SK-MEL-5 (cell line): ENCODE measurements around the gene PEX16. TPM values are rescaled to one million over a fixed set of nuclear protein-coding genes. Genes with fewer than 3 reads are reported as not detected.
"Not testable (repeated sequence)": the region's sequence is repeated elsewhere in the genome, so short reads cannot be mapped to it uniquely, and the experiment has no call there.

Experiments used
- DNase-seq: peaks from one replicate; pipeline ENCODE4 v3.0.0-alpha.2; 2016; ENCODE audit warnings: low read depth, low spot score
- in situ Hi-C: cut with HindIII; loops from 2 replicates; pipeline ENCODE4 v1.10.0; 2016; ENCODE audit warnings: low sequenced_read_pairs, high pct_unique_total_duplicates, low pct_unique_long_range_greater_than_20kb
- total RNA-seq: library from RNA; depleted of rRNA; stranded (reverse); fragments of >200 nt; shearing (Covaris generic); gene quantifications from 2 replicates; pipeline ENCODE4 v1.2.3, GENCODE V29; 2014

Gene PEX16
- total RNA-seq, 1 experiment from 2014 or later: 26.0 TPM

DNA sequence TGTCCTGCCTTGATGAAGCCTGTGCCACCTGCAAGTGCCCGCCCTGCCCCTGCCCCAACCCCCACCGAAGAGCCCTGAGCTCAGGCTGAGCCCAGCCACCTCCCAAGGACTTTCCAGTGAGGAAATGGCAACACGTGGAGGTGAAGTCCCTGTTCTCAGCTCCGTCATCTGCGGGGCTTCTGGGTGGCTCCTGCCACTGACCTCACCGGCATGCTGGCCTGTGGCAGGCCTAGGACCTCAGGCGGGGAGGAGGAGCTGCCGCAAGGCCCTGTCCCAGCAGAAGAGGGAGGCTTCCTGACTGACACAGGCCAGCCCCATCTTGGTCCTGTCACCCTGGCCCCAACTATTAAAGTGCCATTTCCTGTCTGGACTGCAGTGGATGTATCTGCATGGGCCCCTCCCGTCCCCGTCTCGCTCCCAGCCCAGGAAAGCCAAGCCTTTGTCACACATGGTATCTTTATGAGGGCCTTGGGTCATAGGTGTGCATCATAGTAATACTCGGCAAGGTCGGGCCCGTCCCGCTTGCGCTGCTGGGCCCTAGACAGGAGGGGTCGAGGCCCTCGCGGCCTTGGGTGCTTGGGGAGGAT is 11.5 kb downstream of the PEX16 start:
- in situ Hi-C loops: no loop called here
- DNase-seq: no peak

DNA sequence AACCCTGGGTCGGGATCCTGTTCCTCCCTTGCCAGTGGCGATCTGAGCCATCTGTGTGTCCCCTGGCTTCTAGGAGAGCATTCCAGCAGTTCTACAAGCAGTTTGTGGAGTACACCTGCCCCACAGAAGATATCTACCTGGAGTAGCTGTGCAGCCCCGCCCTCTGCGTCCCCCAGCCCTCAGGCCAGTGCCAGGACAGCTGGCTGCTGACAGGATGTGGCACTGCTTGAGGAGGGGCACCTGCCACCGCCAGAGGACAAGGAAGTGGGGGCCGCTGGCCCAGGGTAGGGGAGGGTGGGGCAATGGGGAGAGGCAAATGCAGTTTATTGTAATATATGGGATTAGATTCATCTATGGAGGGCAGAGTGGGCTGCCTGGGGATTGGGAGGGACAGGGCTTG is 12.1 kb downstream of the PEX16 start:
- DNase-seq, in situ Hi-C loops: not testable (repeated sequence)

DNA sequence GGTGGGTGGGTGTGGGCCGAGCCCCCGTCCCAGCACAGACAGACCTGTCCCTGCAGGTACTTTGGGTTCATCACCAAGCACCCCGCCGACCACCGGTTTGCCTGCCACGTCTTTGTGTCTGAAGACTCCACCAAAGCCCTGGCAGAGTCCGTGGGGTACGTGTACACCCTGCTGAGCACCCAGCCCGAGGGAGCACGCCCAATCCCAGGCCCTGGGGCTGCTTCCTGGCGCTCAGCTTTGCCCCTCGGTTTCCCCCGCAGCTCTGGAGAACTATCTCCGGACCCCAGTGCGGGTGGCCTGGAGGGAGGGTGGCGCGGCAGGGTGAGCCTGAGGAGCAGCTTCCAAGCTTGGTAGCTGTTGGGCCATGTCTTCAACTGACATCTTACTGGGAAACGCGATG is 12.6 kb downstream of the PEX16 start:
- DNase-seq: no peak
- in situ Hi-C loops: no loop called here

DNA sequence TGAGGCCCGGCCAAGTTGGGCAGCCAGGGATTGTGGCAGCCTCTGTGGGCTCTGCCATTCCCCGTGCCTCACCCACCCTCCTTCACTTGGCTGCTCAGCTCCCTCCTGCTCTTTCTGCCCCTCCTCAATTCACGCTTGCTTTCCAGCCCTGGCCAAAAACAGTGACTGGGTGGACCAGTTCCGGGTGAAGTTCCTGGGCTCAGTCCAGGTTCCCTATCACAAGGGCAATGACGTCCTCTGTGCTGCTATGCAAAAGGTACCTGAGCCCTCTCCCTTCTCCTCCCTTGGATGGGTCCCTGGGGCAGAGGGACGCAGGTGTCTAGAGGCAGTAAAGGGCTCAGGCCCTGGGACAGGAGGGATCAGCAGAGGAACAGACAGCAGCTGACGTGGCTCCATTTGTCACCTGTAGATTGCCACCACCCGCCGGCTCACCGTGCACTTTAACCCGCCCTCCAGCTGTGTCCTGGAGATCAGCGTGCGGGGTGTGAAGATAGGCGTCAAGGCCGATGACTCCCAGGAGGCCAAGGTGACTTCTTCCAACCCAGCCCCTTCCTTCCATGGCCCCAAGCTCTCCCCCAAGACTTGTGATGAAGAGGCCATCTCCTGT is 13.3 kb downstream of the PEX16 start:
- no peak for DNase-seq
- in situ Hi-C loops: no loop called here

DNA sequence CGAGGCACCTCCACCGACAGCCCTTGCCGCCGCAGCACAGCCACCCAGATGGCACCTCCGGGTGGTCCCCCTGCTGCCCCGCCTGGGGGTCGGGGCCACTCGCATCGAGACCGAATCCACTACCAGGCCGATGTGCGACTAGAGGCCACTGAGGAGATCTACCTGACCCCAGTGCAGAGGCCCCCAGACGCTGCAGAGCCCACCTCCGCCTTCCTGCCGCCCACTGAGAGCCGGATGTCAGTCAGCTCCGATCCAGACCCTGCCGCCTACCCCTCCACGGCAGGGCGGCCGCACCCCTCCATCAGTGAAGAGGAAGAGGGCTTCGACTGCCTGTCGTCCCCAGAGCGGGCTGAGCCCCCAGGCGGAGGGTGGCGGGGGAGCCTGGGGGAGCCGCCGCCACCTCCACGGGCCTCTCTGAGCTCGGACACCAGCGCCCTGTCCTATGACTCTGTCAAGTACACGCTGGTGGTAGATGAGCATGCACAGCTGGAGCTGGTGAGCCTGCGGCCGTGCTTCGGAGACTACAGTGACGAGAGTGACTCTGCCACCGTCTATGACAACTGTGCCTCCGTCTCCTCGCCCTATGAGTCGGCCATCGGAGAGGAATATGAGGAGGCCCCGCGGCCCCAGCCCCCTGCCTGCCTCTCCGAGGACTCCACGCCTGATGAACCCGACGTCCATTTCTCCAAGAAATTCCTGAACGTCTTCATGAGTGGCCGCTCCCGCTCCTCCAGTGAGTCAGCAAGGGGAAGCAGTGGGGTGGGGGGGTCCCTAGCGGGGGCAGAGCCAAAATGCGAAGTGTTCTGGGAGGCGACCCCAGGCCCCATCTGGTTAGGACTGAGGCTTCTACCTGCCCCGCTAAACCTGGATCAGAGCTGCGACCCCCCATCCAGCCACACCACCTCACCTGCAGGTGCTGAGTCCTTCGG is 15.0 kb downstream of the PEX16 start:
- in situ Hi-C loops: no loop called here

DNA sequence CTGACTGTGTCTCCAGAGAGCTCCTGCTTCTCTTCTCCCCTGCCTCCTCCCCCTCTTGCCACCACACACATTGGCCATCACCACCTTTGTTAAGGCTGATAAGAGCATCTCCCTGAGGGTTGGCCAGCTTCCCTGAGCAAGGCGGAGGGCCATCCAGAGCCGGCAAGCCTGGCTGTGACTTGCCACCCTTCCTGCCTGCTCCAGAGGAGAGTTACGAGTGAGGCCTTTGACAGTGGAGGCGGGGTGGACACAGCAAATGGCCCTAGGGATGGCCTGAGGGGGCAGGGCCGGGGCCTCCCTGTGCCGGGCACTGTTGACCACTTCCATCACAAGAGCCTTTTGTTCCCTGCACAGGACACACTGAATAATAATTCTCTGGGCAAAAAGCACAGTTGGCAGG is 16.1 kb downstream of the PEX16 start:
- no peak for DNase-seq
- in situ Hi-C loops: no loop called here

More for the DNA sequence above, 15.0 kb downstream of the PEX16 start:
- no peak for DNase-seq

DNA sequence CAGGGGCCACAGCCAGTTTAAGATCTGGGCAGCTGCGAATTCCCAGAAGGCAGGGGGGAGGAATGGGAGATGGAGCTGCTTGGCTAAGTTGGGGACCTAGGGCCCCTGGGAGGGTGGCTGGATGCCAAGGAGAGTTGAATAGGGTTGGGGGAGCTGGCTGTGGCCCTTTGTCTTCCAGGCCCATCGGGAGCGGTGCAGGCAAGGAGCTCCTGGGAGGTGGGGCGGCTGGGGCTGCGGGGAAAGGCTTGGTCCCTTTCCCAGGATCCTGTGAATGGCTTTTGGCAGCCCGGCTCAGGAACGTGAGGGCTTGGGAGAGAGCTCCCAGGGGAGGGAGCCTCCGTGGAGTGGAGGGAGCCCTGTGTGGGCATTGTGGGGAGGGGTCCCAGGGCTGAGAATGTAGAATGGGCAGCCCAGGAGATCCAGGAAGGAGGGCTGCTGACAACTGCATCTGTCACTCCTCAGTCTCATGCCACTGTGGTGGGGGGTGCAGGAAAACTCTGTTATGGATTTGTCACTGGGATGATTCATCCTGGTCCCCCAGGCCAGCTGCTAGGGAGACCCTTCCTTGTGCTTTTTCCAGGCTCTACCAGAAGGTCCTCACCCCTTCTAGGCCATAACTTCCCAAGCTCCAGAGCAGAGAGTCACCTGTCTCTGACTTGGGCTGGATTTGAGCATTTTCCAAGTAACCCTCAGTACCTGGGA is 16.6 kb downstream of the PEX16 start:
- no peak for DNase-seq
- in situ Hi-C loops: no loop called here

DNA sequence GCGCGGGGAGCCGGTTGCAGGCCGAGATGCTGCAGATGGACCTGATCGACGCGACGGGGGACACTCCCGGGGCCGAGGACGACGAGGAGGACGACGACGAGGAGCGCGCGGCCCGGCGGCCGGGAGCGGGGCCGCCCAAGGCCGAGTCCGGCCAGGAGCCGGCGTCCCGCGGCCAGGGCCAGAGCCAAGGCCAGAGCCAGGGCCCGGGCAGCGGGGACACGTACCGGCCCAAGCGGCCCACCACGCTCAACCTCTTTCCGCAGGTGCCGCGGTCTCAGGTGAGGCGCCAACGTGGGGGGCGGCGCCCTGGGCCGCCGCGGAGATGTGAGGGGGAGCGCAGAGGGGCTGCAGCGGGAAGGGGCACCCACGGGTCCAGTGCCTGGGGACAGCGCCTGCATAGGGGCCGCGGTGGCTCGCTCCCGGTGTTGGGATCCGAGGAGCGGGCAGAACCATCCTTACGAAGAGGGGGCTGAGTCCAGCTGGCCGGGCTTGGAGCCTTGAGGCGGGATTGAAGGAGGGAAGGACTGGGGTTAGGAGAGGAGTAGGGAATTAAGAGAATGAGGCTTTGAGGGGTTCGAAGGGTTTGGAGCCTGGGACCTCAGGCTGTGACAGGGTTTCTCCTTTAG is 17.4 kb downstream of the PEX16 start:
- DNase-seq, in situ Hi-C loops: not testable (repeated sequence)

DNA sequence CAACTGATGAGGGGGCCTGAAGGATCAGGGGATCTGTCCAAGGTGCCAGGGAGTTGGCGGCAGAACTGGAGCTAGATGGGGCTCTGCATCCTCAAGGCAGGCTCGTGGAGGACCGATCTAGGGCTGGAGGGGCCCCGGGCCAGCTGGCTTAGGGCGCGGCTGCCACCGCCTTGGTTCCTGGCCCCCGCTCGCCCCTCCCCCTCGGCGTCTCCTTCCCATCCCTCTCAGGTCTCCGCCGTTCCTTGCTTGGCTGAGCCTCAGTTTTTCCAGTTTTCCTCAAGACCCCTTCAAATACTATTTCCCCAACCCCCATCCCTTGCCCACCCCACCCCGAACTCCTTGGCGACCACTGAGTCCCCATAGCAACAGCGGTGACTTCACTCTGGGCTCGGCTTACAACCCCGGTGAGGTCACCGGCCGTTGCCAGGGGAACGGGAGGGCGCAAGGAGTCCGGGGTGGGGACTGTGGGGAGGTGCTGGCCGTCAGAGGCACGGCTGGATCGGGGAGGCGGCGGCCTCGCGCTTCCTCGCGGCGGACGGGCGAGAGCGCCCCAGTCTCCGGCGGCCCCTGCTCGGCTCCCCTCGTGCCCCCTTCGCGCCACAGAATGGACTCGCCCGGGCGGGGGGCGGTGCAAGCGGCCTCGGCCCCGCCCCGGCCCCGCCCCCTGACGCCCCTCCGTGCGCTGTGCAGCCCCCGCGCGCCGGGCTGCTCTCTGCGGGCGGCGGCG is 18.1 kb downstream of the PEX16 start:
- peak; percentile 67 for DNase-seq
- in situ Hi-C loops: no loop called here

DNA sequence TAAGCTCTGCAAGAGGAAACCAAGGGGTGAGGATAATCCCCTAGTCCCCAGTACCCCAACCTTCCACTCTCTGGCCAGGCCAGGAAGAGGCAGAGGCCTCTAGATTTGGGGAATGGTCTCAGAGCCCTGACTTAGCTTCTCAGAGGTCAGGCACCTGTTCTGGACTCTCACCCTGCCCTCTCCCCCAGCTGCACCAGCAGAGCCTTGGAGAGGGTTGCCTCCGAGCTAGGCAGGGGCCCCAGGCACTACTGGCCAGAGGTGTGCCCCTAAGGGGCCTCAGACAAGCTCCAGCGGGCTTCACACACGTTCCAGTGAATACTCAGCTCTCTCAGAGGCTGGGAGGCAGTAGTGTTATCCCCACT is 18.6 kb downstream of the PEX16 start:
- in situ Hi-C loops: no loop called here

DNA sequence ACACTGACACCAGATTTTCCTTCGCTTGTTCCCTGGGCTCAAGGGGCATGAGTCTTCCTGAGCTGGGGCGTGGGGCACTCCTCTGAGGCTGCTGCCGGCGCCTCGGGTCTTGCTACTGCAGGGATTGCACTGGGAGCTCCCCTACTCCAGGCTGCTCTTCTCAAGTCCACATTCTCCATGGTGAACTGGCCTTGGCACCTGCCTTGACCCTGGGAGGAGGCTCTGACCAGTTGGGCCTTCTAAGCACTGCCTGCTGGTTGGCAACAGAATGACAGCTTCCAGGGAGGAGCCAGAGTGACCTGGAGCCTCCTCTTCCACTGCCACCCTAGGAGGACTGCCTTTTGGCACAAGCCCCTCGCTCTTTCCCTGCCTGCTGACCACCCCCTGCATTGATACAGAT is 20.1 kb downstream of the PEX16 start:
- in situ Hi-C loops: no loop called here
- no peak for DNase-seq

More for the DNA sequence above, 18.6 kb downstream of the PEX16 start:
- DNase-seq: no peak

DNA sequence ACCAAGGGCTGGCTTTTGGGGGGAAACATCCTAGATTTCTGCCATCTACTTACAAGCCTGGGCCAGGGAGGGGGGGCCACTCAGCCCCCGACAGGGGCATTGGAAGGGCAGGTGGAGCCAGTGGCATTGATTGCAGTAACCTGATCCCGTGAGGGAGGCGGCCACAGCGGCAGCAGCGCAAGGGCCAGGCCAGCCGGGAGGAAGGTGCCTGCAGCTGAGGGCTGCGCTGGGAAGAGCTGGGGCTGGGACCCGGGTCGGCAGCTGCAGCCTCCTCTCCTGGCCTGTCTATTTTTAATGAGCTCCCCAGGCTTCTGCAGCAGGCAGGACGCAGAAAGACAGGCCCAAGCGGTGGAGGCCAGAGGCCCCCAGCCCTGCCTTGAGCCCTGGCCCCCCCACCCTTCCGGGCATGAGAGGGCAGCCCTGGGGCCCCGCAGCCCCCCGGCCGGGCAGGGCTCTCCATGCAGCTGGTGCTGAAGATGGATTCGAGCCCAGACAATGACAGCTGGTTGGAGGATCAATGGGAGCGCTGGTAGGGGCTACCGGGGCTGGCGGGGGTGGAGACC is 21.2 kb downstream of the PEX16 start:
- in situ Hi-C loops: no loop called here
- no peak for DNase-seq

DNA sequence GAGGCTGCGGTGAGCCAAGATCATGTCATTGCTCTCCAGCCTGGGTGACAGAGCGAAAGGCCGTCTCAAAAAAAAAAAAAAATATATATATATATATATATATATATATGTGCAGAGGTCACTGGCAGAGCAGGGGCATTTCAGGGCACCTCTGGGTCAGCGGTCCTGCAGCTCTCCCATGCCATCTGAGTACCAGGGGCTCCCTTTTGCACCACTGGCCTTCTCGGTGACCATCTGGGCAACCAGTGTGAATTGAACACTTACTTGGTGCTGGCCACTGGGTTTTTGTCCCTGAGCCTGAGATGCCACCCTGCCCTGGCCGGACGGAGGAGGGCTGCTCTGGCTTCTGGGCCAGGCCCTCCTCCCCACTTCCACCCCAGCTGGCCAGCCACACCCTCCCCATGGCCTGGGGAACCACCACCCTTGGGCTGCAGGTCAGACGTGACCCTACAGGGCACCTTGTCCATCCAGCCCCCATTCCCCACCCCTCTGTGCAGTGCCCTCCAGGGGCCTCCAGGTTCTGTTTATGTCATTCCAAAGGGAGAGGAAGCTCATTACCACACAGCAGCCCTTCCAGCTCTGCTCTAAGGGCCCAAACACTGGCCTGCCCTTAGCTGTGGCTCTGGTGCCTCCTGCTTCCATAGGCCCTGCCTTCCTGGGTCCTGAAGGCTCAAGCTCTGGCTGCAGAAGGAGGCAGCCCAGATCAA is 22.0 kb downstream of the PEX16 start:
- in situ Hi-C loops: no loop called here
- no peak for DNase-seq

DNA sequence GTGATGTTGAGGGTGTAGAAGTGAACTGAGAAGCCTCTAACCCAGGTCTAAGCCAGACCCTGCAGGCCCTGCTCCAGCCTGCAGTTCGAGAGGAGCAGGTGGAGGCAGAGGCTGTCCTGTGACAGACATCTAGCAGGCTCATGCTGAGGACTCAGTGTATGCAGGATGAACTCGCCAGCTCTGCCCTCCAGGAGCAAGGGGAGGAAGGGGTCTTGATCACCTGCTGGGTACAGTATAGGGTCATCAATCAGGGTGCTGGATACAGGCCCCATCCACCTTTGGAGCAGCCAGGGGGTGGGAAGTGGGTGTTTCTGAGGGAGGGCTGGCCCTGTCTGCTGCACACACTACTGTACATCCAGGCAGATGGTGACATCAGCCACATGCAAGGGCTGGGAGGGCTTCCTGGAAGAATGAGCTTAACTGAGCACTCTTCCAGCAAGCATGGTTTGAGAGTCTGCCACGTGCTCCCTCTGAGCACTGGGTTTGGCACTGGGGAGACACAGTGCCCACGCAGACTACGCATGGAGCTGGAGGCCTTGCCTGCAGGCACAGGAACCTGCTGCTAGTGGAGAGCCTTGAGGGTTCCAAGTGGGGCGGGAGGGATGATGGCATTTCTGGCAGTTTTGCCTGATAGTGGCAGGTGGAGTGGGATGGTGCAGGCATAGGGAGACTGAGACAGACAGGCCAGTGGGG is 23.0 kb downstream of the PEX16 start:
- in situ Hi-C loops: no loop called here
- DNase-seq: no peak

DNA sequence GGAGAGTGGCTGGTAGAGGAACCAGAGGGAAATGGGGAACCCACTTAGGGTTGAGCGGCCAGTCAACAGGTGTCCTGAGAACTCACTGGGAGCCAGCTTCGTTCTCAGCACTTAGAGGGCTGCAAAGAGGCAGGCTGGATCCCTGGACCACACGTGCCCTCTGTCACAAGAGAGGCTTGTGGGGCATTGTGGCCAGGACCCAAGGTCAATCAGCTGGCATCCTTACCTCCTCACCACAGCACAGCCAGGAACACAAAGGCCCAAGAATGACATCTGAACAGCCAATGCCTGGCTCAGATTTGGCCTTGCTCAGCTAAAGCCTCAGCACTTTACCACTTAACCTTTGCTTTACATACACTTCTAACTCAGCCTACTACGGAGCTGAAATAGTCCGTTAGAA is 24.8 kb downstream of the PEX16 start:
- in situ Hi-C loops: no loop called here
- no peak for DNase-seq
